ENCODE data around the gene USP46. TPM values are rescaled to one million over a fixed set of nuclear protein-coding genes. Genes with fewer than 3 reads are reported as not detected.

USP46 gene
- total RNA-seq, 1 donor from 2014 or later, result 15.4 TPM

DNA sequence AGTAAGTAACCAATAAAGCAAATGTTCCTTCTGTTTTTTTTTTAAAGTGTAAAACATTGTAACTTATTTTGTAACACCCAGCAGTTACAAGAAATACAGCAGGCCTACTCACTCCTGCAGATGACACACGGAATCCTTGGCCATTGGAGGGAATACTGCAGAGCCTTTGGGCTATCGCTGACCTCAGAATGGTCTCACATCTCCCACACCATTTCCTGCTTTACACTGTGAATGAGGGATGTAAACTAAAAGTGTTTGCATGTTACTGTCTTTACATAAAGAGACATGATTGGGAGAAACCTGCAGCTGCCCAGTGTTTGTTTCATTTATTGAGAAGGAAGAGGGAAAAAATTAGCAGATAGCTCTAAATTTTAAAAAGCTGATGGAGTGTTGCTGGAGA is 64.1 kb downstream of the USP46 start:
- intact Hi-C loops (cut with DNase I), result no loop called here
- no peaks in the 10 kb centered on the region for H3K9me3 ChIP-seq
- H3K4me1 ChIP-seq, result no peaks in the 10 kb centered on the region
- ATAC-seq, result no peak
- H3K27me3 ChIP-seq, result no peaks in the 10 kb centered on the region
- H3K36me3 ChIP-seq, result peaks cover 34% of the 10 kb centered on the region
- TF ChIP-seq, protein P1, sequence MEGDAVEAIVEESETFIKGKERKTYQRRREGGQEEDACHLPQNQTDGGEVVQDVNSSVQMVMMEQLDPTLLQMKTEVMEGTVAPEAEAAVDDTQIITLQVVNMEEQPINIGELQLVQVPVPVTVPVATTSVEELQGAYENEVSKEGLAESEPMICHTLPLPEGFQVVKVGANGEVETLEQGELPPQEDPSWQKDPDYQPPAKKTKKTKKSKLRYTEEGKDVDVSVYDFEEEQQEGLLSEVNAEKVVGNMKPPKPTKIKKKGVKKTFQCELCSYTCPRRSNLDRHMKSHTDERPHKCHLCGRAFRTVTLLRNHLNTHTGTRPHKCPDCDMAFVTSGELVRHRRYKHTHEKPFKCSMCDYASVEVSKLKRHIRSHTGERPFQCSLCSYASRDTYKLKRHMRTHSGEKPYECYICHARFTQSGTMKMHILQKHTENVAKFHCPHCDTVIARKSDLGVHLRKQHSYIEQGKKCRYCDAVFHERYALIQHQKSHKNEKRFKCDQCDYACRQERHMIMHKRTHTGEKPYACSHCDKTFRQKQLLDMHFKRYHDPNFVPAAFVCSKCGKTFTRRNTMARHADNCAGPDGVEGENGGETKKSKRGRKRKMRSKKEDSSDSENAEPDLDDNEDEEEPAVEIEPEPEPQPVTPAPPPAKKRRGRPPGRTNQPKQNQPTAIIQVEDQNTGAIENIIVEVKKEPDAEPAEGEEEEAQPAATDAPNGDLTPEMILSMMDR (IDR thresholded peaks at IDR 0.05), result no peak
- no peak overlapping the region for H3K4me3 ChIP-seq
- no peak overlapping the region for H3K27ac ChIP-seq
- no peak for DNase-seq

DNA sequence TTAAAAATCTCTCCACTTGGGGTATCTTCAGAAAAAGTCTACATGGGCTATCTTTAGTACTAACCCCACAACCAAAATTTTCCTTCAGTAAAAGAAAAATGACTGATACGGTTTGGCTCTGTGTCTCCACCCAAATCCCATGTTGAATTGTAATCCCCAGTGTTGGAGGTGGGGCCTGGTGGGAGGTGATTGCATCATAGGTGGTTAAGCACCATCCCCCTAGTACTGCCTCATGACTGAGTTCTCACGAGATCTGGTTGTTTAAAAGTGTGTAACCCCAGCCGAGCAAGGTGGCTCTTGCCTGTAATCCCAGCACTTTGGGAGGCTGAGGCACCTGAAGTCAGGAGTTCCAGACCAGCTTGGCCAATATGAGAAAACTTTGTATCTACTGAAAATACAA is 66.8 kb downstream of the USP46 start:
- H3K27me3 ChIP-seq, result no peaks in the 10 kb centered on the region
- H3K9me3 ChIP-seq, result no peaks in the 10 kb centered on the region
- TF ChIP-seq, protein P1 (IDR thresholded peaks at IDR 0.05), result no peak
- H3K4me1 ChIP-seq, result no peaks in the 10 kb centered on the region
- H3K4me3 ChIP-seq, result no peak overlapping the region
- H3K36me3 ChIP-seq, result peaks cover 17% of the 10 kb centered on the region
- intact Hi-C loops (cut with DNase I), result no loop called here
- no peak overlapping the region for H3K27ac ChIP-seq
- no peak for ATAC-seq
- no peak for DNase-seq

DNA sequence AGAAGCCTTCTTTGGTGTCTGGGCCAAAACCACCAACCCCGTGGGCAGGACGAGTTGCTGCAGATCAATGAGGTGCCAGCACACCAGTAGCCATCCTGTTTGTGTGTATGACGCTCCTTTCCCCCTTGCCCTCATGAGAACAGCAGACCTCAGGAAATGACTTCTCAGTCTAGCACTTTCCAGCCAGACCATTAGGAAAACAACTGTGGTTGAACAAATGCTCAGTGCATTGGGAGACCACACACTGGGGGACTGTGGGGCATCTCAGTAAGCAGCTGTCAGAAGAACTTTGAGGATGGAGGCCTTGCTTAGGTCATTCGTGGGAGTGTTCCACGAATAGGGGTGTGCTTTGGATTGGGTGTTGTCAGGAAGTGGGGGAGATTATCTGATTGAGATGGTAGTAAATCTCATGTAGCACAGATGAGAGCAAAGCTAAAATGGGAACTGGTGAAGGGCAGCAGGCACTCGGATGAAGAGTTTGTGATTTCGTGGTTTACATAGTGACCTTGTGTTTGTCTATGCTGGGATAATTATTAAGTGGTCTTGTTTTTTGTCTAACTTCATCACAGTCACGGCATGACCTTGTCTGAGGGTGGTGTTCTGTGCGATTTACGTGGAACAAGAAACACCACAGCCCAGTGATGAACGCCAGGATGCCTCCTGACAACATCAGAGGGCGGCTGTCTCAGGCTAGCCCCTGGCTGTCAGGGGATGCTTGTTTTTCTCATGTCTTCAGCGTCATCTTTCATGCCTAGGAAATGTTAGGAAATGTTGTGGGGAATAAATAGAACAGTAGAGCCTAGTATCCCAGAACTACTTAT is 70.1 kb downstream of the USP46 start:
- no peak for DNase-seq
- intact Hi-C loops (cut with DNase I), result no loop called here
- Histone ChIP-seq H3K4me1 (no peaks in the 10 kb centered on the region), H3K27ac (no peak overlapping the region), H3K27me3 (no peaks in the 10 kb centered on the region), H3K9me3 (no peaks in the 10 kb centered on the region), H3K36me3 (no peaks in the 10 kb centered on the region), H3K4me3 (no peak overlapping the region)
- peak; percentile 26 for ATAC-seq
- TF ChIP-seq, protein P1 (IDR thresholded peaks at IDR 0.05), result no peak

DNA sequence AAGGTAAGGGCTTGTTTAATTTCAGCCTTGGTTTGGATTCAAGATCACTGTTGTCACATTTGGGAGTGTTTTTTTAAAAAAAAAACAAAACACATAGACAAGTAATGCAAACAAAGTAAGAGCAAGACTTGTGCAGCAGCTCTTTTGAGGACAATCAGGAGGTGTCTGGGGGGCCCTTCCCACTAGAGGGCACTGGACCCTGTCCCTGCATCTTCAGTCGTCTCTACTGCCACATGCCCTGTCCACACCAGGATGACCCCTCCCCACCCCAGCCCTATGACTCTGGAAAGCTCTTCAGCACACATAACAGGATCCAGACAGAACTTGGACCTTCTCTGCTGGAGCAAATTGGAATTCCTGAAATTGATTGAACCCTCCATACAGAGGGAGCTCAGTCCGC is 71.0 kb downstream of the USP46 start:
- no peaks in the 10 kb centered on the region for H3K27me3 ChIP-seq
- TF ChIP-seq, protein P1 (IDR thresholded peaks at IDR 0.05), result peak; percentile 51
- ATAC-seq (peak; percentile 79), DNase-seq (no peak)
- H3K4me1 ChIP-seq, result no peaks in the 10 kb centered on the region
- no peak overlapping the region for H3K4me3 ChIP-seq
- no peak overlapping the region for H3K27ac ChIP-seq
- H3K36me3 ChIP-seq, result no peaks in the 10 kb centered on the region
- intact Hi-C loops (cut with DNase I), result no loop called here
- no peaks in the 10 kb centered on the region for H3K9me3 ChIP-seq

DNA sequence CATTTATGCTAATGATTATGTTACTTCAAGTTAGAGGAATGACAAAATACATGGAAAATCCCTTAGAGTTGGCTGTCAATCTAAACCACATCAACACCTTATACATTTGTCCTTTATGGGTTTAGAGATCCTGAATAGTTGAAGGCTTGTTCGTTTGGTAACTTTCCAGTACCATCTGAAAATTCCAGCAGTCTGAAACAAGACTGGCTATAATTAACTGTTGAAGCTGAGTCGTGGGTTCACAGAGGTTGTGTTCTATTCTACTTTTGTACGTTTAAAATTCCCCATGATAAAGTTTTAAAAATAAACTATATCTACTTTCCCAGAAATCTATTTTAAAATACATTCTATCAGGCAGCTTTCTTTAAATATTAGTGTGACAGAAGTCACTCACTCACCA is 73.0 kb downstream of the USP46 start:
- TF ChIP-seq, protein P1 (IDR thresholded peaks at IDR 0.05), result no peak
- ATAC-seq (no peak), DNase-seq (no peak)
- Histone ChIP-seq H3K27me3 (no peaks in the 10 kb centered on the region), H3K36me3 (no peaks in the 10 kb centered on the region), H3K9me3 (no peaks in the 10 kb centered on the region), H3K4me1 (no peaks in the 10 kb centered on the region), H3K4me3 (no peak overlapping the region), H3K27ac (no peak overlapping the region)
- intact Hi-C loops (cut with DNase I), result no loop called here
